Liver (tissue), 3 donors: ENCODE data around the gene HDDC2.

Source experiments
- EGR1 ChIP-seq, 2 donors: IDR thresholded peaks; 2 replicates each; pipeline ENCODE4 v1.6.1; 2016 to 2018; ENCODE audit warnings: antibody characterized with exemption in 2 of 2, low read depth in 2 of 2
- FOXA1 ChIP-seq: IDR thresholded peaks from 2 replicates; pipeline ENCODE4 v1.6.1; 2016; ENCODE audit warnings: antibody characterized with exemption
- JUND ChIP-seq, 2 donors: IDR thresholded peaks; 2 replicates each; pipeline ENCODE4 v1.6.1; 2016; ENCODE audit warnings: antibody characterized with exemption in 2 of 2
- SP1 ChIP-seq: IDR thresholded peaks from 2 replicates; pipeline ENCODE4 v1.6.1; 2018; ENCODE audit warnings: antibody characterized with exemption, mild to moderate bottlenecking
- TAF1 ChIP-seq: conservative IDR thresholded peaks from 2 replicates; pipeline ENCODE4 v1.6.1; 2016; ENCODE audit warnings: antibody characterized with exemption, mild to moderate bottlenecking
- YY1 ChIP-seq: IDR thresholded peaks from 2 replicates; pipeline ENCODE4 v1.6.1; 2016; ENCODE audit warnings: antibody characterized with exemption, mild to moderate bottlenecking
- TF ChIP-seq, protein P1 (sequence below): IDR thresholded peaks from 2 replicates; pipeline ENCODE4 v1.6.1; 2016; ENCODE audit warnings: antibody characterized with exemption
- TF ChIP-seq, protein P2 (sequence below): fragments of 150-350 bp; IDR thresholded peaks from 2 replicates; pipeline ENCODE4 v1.5.1; 2017; ENCODE audit warnings: improper control_type of control experiment, low read depth, low read length; ENCODE audit not compliant: missing input control
- TF ChIP-seq, protein P3 (sequence below): IDR thresholded peaks from 2 replicates; pipeline ENCODE4 v1.6.1; 2016; ENCODE audit warnings: antibody characterized with exemption, mild to moderate bottlenecking
- TF ChIP-seq, protein P4 (sequence below): IDR thresholded peaks from 2 replicates; pipeline ENCODE4 v1.6.1; 2016; ENCODE audit warnings: antibody characterized with exemption
- donor health status: healthy.
- donor health status: healthy.

DNA sequence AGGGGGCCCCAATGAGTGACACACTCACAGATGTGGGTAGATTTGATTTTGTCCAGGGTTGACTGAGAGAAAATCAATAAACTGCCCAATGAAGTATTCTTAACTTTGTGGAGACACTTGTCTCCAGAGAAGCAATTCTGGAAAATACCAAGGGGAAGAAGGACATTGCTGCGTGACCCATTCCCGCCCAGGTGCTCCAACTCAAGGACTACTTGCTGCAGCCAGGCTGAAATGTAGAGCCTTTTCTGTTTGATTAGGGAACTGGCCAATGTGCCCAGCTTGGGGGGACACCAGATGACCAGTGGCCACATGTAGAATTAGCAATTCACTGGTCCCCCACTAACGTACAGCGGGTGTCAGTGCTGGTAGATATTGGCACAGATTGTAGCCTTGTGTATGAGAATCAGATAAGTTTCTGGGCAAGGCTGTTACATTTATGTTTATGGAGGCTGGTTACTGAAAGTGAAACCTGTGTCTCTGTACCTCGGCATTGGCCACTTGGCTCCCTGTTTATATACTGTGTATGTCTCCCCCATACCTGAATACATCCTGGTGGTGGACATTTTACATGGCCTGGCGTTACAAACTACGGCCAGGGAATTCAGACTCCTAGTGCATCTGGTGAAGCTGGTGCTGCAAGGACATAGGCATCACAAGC lies 32.3 kb downstream of the HDDC2 start:
- TF ChIP-seq, protein P1, sequence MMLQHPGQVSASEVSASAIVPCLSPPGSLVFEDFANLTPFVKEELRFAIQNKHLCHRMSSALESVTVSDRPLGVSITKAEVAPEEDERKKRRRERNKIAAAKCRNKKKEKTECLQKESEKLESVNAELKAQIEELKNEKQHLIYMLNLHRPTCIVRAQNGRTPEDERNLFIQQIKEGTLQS = no peak
- TF ChIP-seq, protein P2, sequence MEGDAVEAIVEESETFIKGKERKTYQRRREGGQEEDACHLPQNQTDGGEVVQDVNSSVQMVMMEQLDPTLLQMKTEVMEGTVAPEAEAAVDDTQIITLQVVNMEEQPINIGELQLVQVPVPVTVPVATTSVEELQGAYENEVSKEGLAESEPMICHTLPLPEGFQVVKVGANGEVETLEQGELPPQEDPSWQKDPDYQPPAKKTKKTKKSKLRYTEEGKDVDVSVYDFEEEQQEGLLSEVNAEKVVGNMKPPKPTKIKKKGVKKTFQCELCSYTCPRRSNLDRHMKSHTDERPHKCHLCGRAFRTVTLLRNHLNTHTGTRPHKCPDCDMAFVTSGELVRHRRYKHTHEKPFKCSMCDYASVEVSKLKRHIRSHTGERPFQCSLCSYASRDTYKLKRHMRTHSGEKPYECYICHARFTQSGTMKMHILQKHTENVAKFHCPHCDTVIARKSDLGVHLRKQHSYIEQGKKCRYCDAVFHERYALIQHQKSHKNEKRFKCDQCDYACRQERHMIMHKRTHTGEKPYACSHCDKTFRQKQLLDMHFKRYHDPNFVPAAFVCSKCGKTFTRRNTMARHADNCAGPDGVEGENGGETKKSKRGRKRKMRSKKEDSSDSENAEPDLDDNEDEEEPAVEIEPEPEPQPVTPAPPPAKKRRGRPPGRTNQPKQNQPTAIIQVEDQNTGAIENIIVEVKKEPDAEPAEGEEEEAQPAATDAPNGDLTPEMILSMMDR = no peak
- TF ChIP-seq SP1 (no peak), EGR1 (IDR thresholded peaks at IDR 0.05; ENCODE audit: low read depth in 2 of 2) (no peak), YY1 (no peak), JUND (IDR thresholded peaks at IDR 0.05) (no peak), TAF1 (no peak), FOXA1 (no peak)
- TF ChIP-seq, protein P3, sequence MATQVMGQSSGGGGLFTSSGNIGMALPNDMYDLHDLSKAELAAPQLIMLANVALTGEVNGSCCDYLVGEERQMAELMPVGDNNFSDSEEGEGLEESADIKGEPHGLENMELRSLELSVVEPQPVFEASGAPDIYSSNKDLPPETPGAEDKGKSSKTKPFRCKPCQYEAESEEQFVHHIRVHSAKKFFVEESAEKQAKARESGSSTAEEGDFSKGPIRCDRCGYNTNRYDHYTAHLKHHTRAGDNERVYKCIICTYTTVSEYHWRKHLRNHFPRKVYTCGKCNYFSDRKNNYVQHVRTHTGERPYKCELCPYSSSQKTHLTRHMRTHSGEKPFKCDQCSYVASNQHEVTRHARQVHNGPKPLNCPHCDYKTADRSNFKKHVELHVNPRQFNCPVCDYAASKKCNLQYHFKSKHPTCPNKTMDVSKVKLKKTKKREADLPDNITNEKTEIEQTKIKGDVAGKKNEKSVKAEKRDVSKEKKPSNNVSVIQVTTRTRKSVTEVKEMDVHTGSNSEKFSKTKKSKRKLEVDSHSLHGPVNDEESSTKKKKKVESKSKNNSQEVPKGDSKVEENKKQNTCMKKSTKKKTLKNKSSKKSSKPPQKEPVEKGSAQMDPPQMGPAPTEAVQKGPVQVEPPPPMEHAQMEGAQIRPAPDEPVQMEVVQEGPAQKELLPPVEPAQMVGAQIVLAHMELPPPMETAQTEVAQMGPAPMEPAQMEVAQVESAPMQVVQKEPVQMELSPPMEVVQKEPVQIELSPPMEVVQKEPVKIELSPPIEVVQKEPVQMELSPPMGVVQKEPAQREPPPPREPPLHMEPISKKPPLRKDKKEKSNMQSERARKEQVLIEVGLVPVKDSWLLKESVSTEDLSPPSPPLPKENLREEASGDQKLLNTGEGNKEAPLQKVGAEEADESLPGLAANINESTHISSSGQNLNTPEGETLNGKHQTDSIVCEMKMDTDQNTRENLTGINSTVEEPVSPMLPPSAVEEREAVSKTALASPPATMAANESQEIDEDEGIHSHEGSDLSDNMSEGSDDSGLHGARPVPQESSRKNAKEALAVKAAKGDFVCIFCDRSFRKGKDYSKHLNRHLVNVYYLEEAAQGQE = no peak
- TF ChIP-seq, protein P4, sequence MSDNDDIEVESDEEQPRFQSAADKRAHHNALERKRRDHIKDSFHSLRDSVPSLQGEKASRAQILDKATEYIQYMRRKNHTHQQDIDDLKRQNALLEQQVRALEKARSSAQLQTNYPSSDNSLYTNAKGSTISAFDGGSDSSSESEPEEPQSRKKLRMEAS = no peak
